Globus pallidus (tissue), 1 donor: Measurements from ENCODE around the gene SCGN.
"Not testable (repeated sequence)": the region's sequence is repeated elsewhere in the genome, so short reads cannot be mapped to it uniquely, and the experiment has no call there.

Experiments used
- DNase-seq: peaks from one replicate; pipeline ENCODE4 v3.0.0-alpha.2; 2015; ENCODE audit warnings: low spot score

SCGN gene

DNA sequence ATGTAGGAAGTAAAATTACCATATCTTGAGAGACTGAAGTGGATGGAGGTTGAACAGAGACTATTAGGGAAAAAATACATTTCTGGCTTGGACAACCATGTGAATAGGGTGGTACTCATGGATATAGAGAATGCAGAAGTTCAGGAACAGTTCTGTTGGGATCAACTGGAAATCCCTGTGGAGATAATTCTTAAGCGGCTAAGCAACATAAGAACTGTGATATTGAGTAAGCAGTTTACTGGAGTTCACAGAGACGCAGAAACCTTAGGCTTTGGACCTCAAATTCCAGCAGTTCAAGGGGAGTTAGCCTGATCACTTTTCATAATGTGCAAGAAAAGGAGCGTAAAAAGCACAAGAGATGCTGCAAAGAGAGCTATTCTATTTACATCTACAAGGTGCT is 78.9 kb downstream of the SCGN start:
- no peak for DNase-seq

DNA sequence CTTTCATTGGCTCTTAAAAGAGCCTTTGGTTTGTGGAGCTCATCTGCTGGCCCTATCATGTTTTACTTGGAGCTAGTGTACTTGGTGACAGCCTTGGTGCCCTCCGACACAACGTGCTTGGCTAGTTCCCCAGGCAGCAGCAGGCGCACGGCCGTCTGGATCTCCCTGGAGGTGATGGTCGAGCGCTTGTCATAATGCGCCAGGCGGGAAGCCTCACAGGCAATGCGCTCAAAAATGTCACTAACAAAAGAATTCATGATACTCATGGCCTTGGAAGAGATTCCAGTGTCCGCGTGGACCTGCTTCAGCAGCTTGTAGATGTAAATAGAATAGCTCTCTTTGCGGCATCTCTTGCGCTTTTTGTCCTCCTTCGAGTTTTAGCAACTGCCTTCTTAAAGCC is 79.7 kb downstream of the SCGN start:
- no peak for DNase-seq

- no peak for DNase-seq
Observed at GRCh38 chr6:25732468-25733198, 80.6 kb downstream of the SCGN start.

GRCh38 chr6:25735261-25735660 is 83.2 kb downstream of the SCGN start:
- no peak for DNase-seq

DNA sequence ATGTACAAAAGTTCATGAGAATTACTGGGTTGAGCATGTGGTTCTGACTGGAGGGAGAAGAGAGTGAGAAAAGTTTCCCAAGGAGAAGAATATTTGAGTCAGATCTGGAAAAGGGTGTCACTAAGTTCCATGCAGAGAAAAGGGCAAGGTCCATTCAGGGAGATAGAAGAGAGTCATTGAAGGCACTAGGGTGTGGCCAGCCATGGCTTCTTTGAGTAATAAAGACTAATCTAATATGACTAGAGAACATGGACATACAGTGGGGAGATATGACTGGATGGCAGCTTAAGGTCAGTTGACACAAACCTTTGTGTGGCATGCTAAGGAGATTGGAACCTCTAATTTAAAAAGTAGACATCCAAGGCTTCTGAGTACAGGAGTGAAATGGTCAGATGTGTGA is 91.9 kb downstream of the SCGN start:
- DNase-seq, result no peak

DNA sequence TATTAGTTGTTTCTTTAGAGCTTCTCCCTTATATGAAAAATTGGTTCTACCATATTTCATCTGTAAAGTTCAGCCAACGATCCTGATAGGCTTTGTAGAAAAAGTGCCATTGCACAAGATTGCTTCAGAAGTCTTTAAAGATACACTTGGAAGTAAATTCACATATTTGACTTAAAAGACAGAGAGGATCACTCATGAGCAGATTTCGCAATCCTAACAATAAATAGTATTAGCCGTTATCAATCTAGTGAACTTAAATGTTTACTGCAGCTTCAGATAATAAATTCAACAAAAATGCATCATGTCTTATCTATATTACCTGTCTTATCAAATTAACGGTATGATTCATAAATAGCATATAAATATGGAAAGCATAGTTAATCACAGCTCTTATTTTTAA is 93.8 kb downstream of the SCGN start:
- DNase-seq, result no peak

GRCh38 chr6:25746968-25747367 is 95.0 kb downstream of the SCGN start:
- DNase-seq, result no peak

DNA sequence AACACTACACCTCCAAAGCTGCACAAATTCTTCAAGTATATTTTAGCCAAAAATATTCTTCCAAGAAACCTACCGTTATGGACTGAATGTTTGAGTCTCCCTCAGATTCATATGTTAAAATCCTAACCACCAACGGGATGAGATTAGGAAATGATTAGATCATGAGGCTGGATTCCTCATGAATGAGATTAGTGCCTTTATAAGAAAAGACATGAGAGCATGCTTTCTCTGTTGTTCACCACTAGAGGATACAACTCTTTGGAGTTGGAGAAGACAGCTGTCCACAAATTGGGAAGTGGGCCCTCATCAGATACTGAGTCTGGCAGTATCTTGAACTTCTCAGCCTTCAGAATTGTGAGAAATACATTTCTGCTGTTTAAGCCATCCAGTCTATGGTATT is 95.5 kb downstream of the SCGN start:
- DNase-seq, result no peak

DNA sequence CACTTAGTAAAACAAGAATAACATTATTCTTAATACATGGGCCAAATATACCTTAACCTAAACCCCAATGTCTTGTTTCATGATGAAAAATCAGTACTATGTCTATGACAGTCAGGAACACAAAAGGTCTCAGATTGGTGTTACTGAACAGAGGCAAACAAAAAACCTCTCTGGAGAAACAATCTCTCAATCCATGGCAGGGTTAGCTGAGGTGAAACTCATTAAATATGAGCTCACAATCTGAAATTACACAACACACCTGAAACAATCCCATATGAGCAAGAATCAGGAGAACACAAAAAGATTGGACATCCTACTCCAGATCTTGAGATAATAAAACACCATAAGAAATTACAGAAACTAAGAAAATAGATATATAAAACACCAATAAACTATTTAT is 96.0 kb downstream of the SCGN start:
- DNase-seq, result no peak

GRCh38 chr6:25748601-25749517 is 96.8 kb downstream of the SCGN start:
- not testable (repeated sequence) for DNase-seq

GRCh38 chr6:25749837-25750236 is 97.8 kb downstream of the SCGN start:
- DNase-seq, result no peak

- DNase-seq, result no peak
Observed at GRCh38 chr6:25750906-25751305, 98.9 kb downstream of the SCGN start.
